K562 (cell line): ENCODE data around the gene KLHDC7B. TPM values are rescaled to one million over a fixed set of nuclear protein-coding genes. Genes with fewer than 3 reads are reported as not detected.

Experiments used
- ATAC-seq: fragments of 200-7000 bp; cut with Tn5 transposase; 3 replicates; pipeline ENCODE4 v1.9.1; 2020; ENCODE audit warnings: moderate library complexity
- BruUV-seq: library from RNA; stranded (reverse); fragments of 400-500 nt; replicated peaks from 2 replicates; lab custom pipeline; 2021; lab: Mats Ljungman, UMichigan
- CTCF ChIA-PET: fragments of 300-600 bp; formaldehyde crosslinking; extraction: SDS; loops from one replicate; lab custom pipeline; 2021; ENCODE audit warnings: low intra/inter-chr PET ratio; lab: Yijun Ruan, JAX
- POLR2A ChIA-PET: fragments of 300-600, 350-650 bp; sonication (Branson Sonifier 250); formaldehyde crosslinking; extraction: SDS; loops from one replicate; lab custom pipeline; 2021; ENCODE audit warnings: antibody characterized with exemption, inconsistent platforms; lab: Yijun Ruan, JAX
- DNase-seq, 4 experiments: peaks; one replicate each; pipeline versions ENCODE4 v3.0.0 to v3.0.0-alpha.2; 2011 to 2018; ENCODE audit warnings: low spot score in 3 of 4, mixed read lengths in 3 of 4; ENCODE audit errors: extremely low read depth in 1 of 4
- FAIRE-seq: peaks from 2 replicates; lab custom pipeline; 2011; peaks lifted over from hg19 to GRCh38; lab: Jason Lieb, UNC
- H2AFZ ChIP-seq: 2 replicates; pipeline ENCODE4 v1.6.0; 2011; ENCODE audit warnings: low read depth, low read length, control low read depth, inconsistent platforms
- H3K27ac ChIP-seq: fragments of 200-600 bp; 3 replicates; pipeline ENCODE4 v1.8.0; 2011; ENCODE audit warnings: low read depth, mild to moderate bottlenecking, control low read depth, inconsistent platforms, low read length, moderate library complexity, mixed read lengths; ENCODE audit errors: extremely low read depth
- H3K27me3 ChIP-seq, 2 experiments: fragments of 300-600 bp in 1 of 2; 2 replicates in 1 of 2; 3 replicates in 1 of 2; pipeline versions ENCODE4 v1.6.0 to v1.8.0; 2011; ENCODE audit warnings: inconsistent platforms in 2 of 2, low read length in 2 of 2, mild to moderate bottlenecking in 1 of 2, mixed read lengths in 1 of 2, moderate library complexity in 1 of 2; ENCODE audit not compliant: control insufficient read depth in 2 of 2, insufficient read depth in 2 of 2
- H3K36me3 ChIP-seq: fragments of 300-600 bp; 3 replicates; pipeline ENCODE4 v1.8.0; 2011; ENCODE audit warnings: mild to moderate bottlenecking, low read length, inconsistent platforms; ENCODE audit not compliant: control insufficient read depth, insufficient read depth
- H3K4me1 ChIP-seq, 2 experiments: fragments of 200-600 bp in 1 of 2; replicated peaks in 1 of 2; 2 replicates in 1 of 2; 3 replicates in 1 of 2; pipeline versions ENCODE4 v1.5.1 to v1.8.0; 2011; ENCODE audit warnings: inconsistent platforms in 2 of 2, low read length in 2 of 2, mild to moderate bottlenecking in 1 of 2, mixed read lengths in 1 of 2, moderate library complexity in 1 of 2; ENCODE audit not compliant: control insufficient read depth in 2 of 2, insufficient read depth in 2 of 2
- H3K4me2 ChIP-seq: 2 replicates; pipeline ENCODE4 v1.6.1; 2011; ENCODE audit warnings: low read length, control low read depth, inconsistent platforms, mixed read lengths; ENCODE audit not compliant: insufficient read depth
- H3K4me3 ChIP-seq: fragments of 200-600 bp; sonication (generic), shearing (Covaris generic); 2 replicates; pipeline ENCODE4 v1.5.1; 2016; ENCODE audit warnings: control low read depth, inconsistent platforms
- H3K79me2 ChIP-seq: fragments of 200-600 bp; 3 replicates; pipeline ENCODE4 v1.8.0; 2011; ENCODE audit warnings: low read length, inconsistent platforms; ENCODE audit not compliant: control insufficient read depth, insufficient read depth
- H3K9ac ChIP-seq, 2 experiments: 2 replicates each; pipeline versions ENCODE4 v1.6.0 to v1.6.1; 2011; ENCODE audit warnings: low read depth in 2 of 2, low read length in 2 of 2, control low read depth in 1 of 2, inconsistent platforms in 1 of 2, mild to moderate bottlenecking in 1 of 2, mixed read lengths in 1 of 2; ENCODE audit not compliant: insufficient read depth in 1 of 2
- H3K9me1 ChIP-seq: one replicate; pipeline ENCODE4 v1.6.0; 2011; ENCODE audit warnings: inconsistent platforms, mild to moderate bottlenecking, low read length, moderate library complexity; ENCODE audit not compliant: control insufficient read depth, insufficient read depth
- H3K9me3 ChIP-seq: replicated peaks from 2 replicates; pipeline ENCODE4 v1.5.1; 2011; ENCODE audit warnings: low read depth, low read length, inconsistent platforms; ENCODE audit not compliant: control insufficient read depth, insufficient read depth
- H4K20me1 ChIP-seq: replicated peaks from 2 replicates; pipeline ENCODE4 v1.6.1; 2011; ENCODE audit warnings: low read length, inconsistent platforms, mixed read lengths; ENCODE audit not compliant: control insufficient read depth, insufficient read depth
- ADNP ChIP-seq: fragments of 200-800 bp; sonication (Bioruptor generic); IDR thresholded peaks from 2 replicates; pipeline ENCODE4 v1.6.1; 2016; ENCODE audit warnings: missing genetic modification characterization, missing compliant biosample characterization
- CBFA2T3 ChIP-seq: fragments of 450-650 bp; IDR thresholded peaks from 2 replicates; pipeline ENCODE4 v1.6.1; 2017
- CREB3L1 ChIP-seq: fragments of 450-650 bp; IDR thresholded peaks from 2 replicates; pipeline ENCODE4 v1.6.1; 2014; ENCODE audit warnings: low read depth, mild to moderate bottlenecking, moderate library complexity, borderline replicate concordance
- CXXC5 ChIP-seq: fragments of 250-450 bp; sonication (Bioruptor Pico); IDR thresholded peaks from 2 replicates; pipeline ENCODE4 v1.8.0; 2022; ENCODE audit warnings: inconsistent platforms, mild to moderate bottlenecking, moderate library complexity
- FOXJ2 ChIP-seq: fragments of 200-800 bp; sonication (Bioruptor generic); IDR thresholded peaks from 2 replicates; pipeline ENCODE4 v1.6.1; 2016; ENCODE audit warnings: missing genetic modification characterization, missing compliant biosample characterization
- FOXK2 ChIP-seq, 2 experiments: fragments of 450-650 bp; IDR thresholded peaks in 1 of 2; conservative IDR thresholded peaks in 1 of 2; 2 replicates each; pipeline ENCODE4 v1.6.1; 2016; ENCODE audit warnings: low read depth in 2 of 2, mild to moderate bottlenecking in 1 of 2
- FOXP1 ChIP-seq: sonication (generic); formaldehyde crosslinking; IDR thresholded peaks from 2 replicates; pipeline ENCODE4 v1.8.0; 2022; ENCODE audit warnings: mild to moderate bottlenecking, missing genetic modification reagents
- IFI16 ChIP-seq: fragments of 250-450 bp; sonication (Bioruptor Pico); IDR thresholded peaks from 2 replicates; pipeline ENCODE4 v2.1.2; 2022; ENCODE audit warnings: mild to moderate bottlenecking, inconsistent platforms
- JUN ChIP-seq, 2 experiments: sonication (generic) in 1 of 2; formaldehyde crosslinking in 1 of 2; IDR thresholded peaks; 2 replicates each; pipeline versions ENCODE4 v1.6.1 to v1.8.0; 2012 to 2022; ENCODE audit warnings: borderline replicate concordance in 2 of 2, mild to moderate bottlenecking in 2 of 2, improper control_type of control experiment in 1 of 2, low read depth in 1 of 2, low read length in 1 of 2, missing genetic modification reagents in 1 of 2
- SETDB1 ChIP-seq: IDR thresholded peaks from one replicate; pipeline ENCODE4 v1.6.1; 2012; ENCODE audit warnings: low read length, control low read depth, inconsistent platforms
- SMAD4 ChIP-seq: fragments of 250-450 bp; sonication (Bioruptor Pico); conservative IDR thresholded peaks from 2 replicates; pipeline ENCODE4 v1.8.0; 2021; ENCODE audit warnings: inconsistent platforms, mild to moderate bottlenecking, moderate library complexity
- SRSF3 ChIP-seq: fragments of 200-400 bp; formaldehyde crosslinking; IDR thresholded peaks from 2 replicates; pipeline ENCODE4 v1.6.1; 2016; ENCODE audit warnings: mild to moderate bottlenecking, low read length, moderate library complexity; ENCODE audit not compliant: insufficient read depth
- ZKSCAN1 ChIP-seq: fragments of 150-350 bp; IDR thresholded peaks from 2 replicates; pipeline ENCODE4 v1.6.1; 2016; ENCODE audit warnings: low read depth, low read length
- ZNF232 ChIP-seq: sonication (generic); formaldehyde crosslinking; IDR thresholded peaks from 2 replicates; pipeline ENCODE4 v1.8.0; 2022; ENCODE audit warnings: mild to moderate bottlenecking, missing genetic modification reagents
- ZNF280A ChIP-seq: fragments of 450-650 bp; IDR thresholded peaks from 2 replicates; pipeline ENCODE4 v1.6.1; 2018; ENCODE audit warnings: mild to moderate bottlenecking, low read depth; ENCODE audit not compliant: partially characterized antibody
- ZNF699 ChIP-seq: fragments of 250-450 bp; sonication (Bioruptor Pico); IDR thresholded peaks from 2 replicates; pipeline ENCODE4 v1.8.0; 2021; ENCODE audit warnings: mild to moderate bottlenecking, moderate library complexity; ENCODE audit not compliant: insufficient replicate concordance
- WGBS: fragments of 100-300 bp; shearing (Covaris generic); methylation state at CpG from one replicate; pipeline ENCODE4 v1.1.6; 2016; ENCODE audit warnings: low coverage, mixed read lengths; ENCODE audit not compliant: insufficient coverage; ENCODE audit errors: missing lambda C conversion rate; 5-methylcytosine and 5-hydroxymethylcytosine counted together
- in situ Hi-C: fragments of 300-500 bp; cut with MboI; formaldehyde crosslinking; loops from 4 replicates; pipeline ENCODE4 v1.15.0; 2018; ENCODE audit warnings: inconsistent platforms, mixed read lengths
- intact Hi-C: fragments of 100-400 bp; cut with micrococcal nuclease; formaldehyde crosslinking; loops from 2 replicates; pipeline ENCODE4 v1.14.2; 2022
- polyA plus RNA-seq, 8 experiments: library from polyadenylated mRNA; depleted of rRNA in 4 of 8; stranded (reverse) in 5 of 8; unstranded in 3 of 8; fragments of >200 nt; fragmentation: Nextera tagmentation in 2 of 8; fragmentation: Illumina TruSeq in 1 of 8; extraction: Ambion mirVana in 2 of 8; extraction: Trizol in 1 of 8; gene quantifications; 2 replicates each; pipeline versions ENCODE4 v1.2.1 to v1.2.3, GENCODE V29; 2011 to 2014; ENCODE audit warnings: inconsistent platforms in 1 of 8, missing spikeins in 1 of 8
- total RNA-seq, 7 experiments: library from RNA; depleted of rRNA in 6 of 7; stranded (reverse); fragments of >200 nt in 6 of 7; fragmentation: Illumina TruSeq in 2 of 7; extraction: Trizol in 2 of 7; gene quantifications; 2 replicates each; pipeline versions ENCODE4 v1.2.1 to v1.2.3, GENCODE V29; 2011 to 2021; ENCODE audit warnings: low replicate concordance in 1 of 7

Gene KLHDC7B
- total and polyA plus RNA-seq, 9 of the 15 experiments (the other 6 are each of a cell fraction or from before 2014, with no cell fraction given) = 0.04 to 0.22 (median 0.05) TPM; not detected in 4

- TF ChIP-seq FOXP1 (no peak), JUN (IDR thresholded peaks at IDR 0.05; ENCODE audit: borderline replicate concordance, low read depth, low read length) (no peak), JUN (CRISPR knock-in tag; IDR thresholded peaks at IDR 0.05; ENCODE audit: borderline replicate concordance) (no peak)
These were observed 1.5 kb upstream of the KLHDC7B start (continued) for GRCh38 chr22:50544078-50544745.

GRCh38 chr22:50544746-50545253 is 899 bp upstream of the KLHDC7B start:
- Histone ChIP-seq H4K20me1 (no peaks in the 10 kb centered on the region), H2AFZ (no peak overlapping the region), H3K9me1 (no peaks in the 10 kb centered on the region), H3K4me3 (no peak overlapping the region), H3K4me1 (peaks cover 10 to 38% of the 10 kb centered on the region in 2 experiments; a peak in 4 of 5 replicates), H3K27ac (no peak overlapping the region), H3K36me3 (no peaks in the 10 kb centered on the region), H3K27me3 (no peaks in the 10 kb centered on the region), H3K79me2 (no peaks in the 10 kb centered on the region), H3K9ac (no peak overlapping the region), H3K9me3 (no peaks in the 10 kb centered on the region), H3K4me2 (no peak overlapping the region)
- WGBS = 38% methylated on average over 4 of the region's 5 CpGs
- intact Hi-C loops (no loop called here), in situ Hi-C loops (no loop called here)
- no TSS peak for BruUV-seq
- FAIRE-seq (no peak), ATAC-seq (no peak), DNase-seq (no peak)
- ChIA-PET CTCF (no interaction called here), POLR2A (no interaction called here)
- no peak for TF ChIP-seq ZKSCAN1
- TF ChIP-seq SETDB1 = no peak
- no peak for TF ChIP-seq ADNP (tag)
- TF ChIP-seq ZNF699 (CRISPR knock-in tag) = no peak
- peak; percentile 16; the same call in 1 of the 2 replicates for TF ChIP-seq SMAD4 (CRISPR knock-in tag)
- no peak for TF ChIP-seq FOXJ2 (tag)
- no peak for TF ChIP-seq SRSF3
- peak; percentile 18; the same call in 1 of the 2 replicates for TF ChIP-seq CXXC5 (CRISPR knock-in tag)
- TF ChIP-seq CBFA2T3 = no peak
- TF ChIP-seq CREB3L1 = no peak
- no peak for TF ChIP-seq IFI16 (CRISPR knock-in tag)
- no peak for TF ChIP-seq FOXK2 (conservative IDR thresholded peaks at IDR 0.05 in 1 of 2, IDR thresholded peaks at IDR 0.05 in 1 of 2; ENCODE audit: low read depth in 2 of 2)
- TF ChIP-seq ZNF232 (CRISPR knock-in tag) = no peak
- TF ChIP-seq ZNF280A = no peak
